Memory B cell (primary cell): ENCODE results near the gene GYS2.
A peak's percentile ranks its signal among the peaks of the same experiment; 100 is the strongest.

Experiments used
- ATAC-seq: fragments of 150-1000 bp; cut with Tn5 transposase; 2 replicates; pipeline ENCODE4 v1.10.0; 2021; ENCODE audit warnings: low read depth, mild to moderate bottlenecking, moderate library complexity
- DNase-seq, 2 donors: peaks; one replicate each; pipeline ENCODE4 v3.0.0; 2022; ENCODE audit warnings: low spot score in 2 of 2
- H3K27ac Mint-ChIP-seq: one replicate; pipeline ENCODE4 v1.8.0; 2022; ENCODE audit warnings: mild to moderate bottlenecking, moderate library complexity, mixed read lengths
- H3K27me3 Mint-ChIP-seq: one replicate; pipeline ENCODE4 v1.8.0; 2022; ENCODE audit warnings: mixed read lengths
- H3K36me3 Mint-ChIP-seq: one replicate; pipeline ENCODE4 v1.8.0; 2022; ENCODE audit warnings: mild to moderate bottlenecking, mixed read lengths
- H3K4me1 Mint-ChIP-seq: one replicate; pipeline ENCODE4 v1.8.0; 2022; ENCODE audit warnings: mixed read lengths
- H3K4me3 Mint-ChIP-seq: one replicate; pipeline ENCODE4 v1.8.0; 2022; ENCODE audit warnings: mild to moderate bottlenecking, moderate library complexity, mixed read lengths
- H3K9me3 Mint-ChIP-seq: one replicate; pipeline ENCODE4 v1.8.0; 2022; ENCODE audit warnings: mixed read lengths

Gene GYS2

GRCh38 chr12:21527451-21528180 is 77.0 kb downstream of the GYS2 start:
- Mint-ChIP-seq H3K36me3 (no peaks in the 10 kb centered on the region), H3K27ac (no peak overlapping the region), H3K4me1 (peaks cover 5% of the 10 kb centered on the region), H3K4me3 (peak overlapping the region; percentile 78), H3K9me3 (peaks cover 9% of the 10 kb centered on the region), H3K27me3 (no peaks in the 10 kb centered on the region)
- ATAC-seq, result peak; percentile 89
- DNase-seq, result peak; percentile 49 to 56

DNA sequence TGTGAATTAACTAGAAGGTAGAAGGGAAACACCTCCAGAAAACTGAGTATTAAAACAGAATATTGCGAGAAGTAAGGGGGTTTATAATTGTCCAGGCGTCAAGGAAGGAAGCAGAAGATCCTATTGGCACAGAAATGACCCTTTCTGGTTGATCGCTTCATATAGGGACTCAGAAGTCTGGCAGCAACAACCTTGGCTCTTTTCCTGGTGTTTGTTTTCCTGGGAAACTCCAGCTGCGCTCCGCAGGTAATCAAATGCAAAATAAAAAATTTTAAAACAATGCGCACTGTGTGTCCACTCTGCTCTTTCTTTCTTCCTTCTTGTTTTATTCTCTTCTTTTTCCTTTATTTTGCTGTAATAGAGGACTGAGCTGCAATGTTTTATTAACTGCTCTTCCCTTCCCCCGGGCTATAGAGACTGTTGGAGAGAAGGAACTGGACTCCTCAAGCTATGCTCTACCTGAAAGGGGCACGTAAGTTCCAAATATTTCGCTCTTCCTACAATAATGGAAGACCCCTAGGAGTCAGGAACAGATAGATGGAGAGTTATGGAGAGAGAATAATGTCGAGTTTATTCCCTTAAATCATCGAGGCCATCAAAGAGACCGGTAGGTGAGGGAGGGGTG is 77.8 kb downstream of the GYS2 start:
- H3K4me1 Mint-ChIP-seq, result peaks cover 5% of the 10 kb centered on the region
- H3K36me3 Mint-ChIP-seq, result no peaks in the 10 kb centered on the region
- H3K27me3 Mint-ChIP-seq, result no peaks in the 10 kb centered on the region
- no peak for ATAC-seq
- DNase-seq, result no peak
- H3K9me3 Mint-ChIP-seq, result peaks cover 9% of the 10 kb centered on the region
- no peak overlapping the region for H3K27ac Mint-ChIP-seq
- H3K4me3 Mint-ChIP-seq, result peak overlapping the region; percentile 78

DNA sequence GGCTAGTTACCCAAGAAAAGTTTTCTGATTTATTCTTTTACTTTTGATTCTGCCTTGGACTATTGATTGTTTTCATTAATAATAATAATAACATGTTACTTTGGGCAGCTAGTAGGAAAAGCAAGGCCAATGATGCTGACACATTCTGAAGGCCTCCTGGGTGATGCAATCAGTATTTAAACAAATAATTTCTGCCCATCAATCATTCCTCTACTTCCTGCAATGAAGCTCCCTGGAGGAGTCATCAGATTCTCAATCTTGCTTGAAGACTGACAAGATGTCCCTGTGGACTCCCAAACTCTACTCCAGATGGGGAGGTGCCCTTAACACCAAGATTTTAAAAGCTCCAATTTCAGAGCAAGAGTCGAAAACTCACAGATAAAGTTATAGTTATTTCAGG is 78.6 kb downstream of the GYS2 start, which contains the start of gene SPX:
SPX (plus strand) TSS at position 244 of the 400 bp plus-strand sequence. CDS start 177 bp downstream, outside the sequence.
- peaks cover 5% of the 10 kb centered on the region for H3K4me1 Mint-ChIP-seq
- no peak for ATAC-seq
- no peak for DNase-seq
- no peaks in the 10 kb centered on the region for H3K27me3 Mint-ChIP-seq
- peaks cover 9% of the 10 kb centered on the region for H3K9me3 Mint-ChIP-seq
- H3K4me3 Mint-ChIP-seq, result peak within 1 kb of the TSS; percentile 78
- no peaks in the 10 kb centered on the region for H3K36me3 Mint-ChIP-seq
- no peak within 1 kb of the TSS for H3K27ac Mint-ChIP-seq

DNA sequence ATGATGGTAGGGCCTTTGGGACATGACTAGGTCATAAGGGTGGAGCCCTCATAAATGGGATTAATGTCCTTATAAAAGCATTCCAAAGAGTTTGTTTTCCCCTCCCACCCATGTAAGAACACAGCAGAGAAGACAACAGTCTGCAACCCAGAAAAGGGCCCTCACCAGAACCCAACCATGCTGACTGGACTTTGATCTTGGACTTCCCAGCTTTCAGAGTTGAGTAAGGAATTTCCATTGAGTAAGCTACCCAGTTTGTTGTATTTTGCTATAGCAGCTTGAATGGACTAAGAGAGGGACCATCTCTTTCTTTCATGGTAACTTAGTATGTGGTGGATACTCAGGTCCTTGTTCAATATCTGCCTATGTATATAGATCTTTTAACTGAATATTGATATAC is 81.5 kb downstream of the GYS2 start:
- H3K36me3 Mint-ChIP-seq, result peaks cover 5% of the 10 kb centered on the region
- ATAC-seq, result no peak
- H3K4me1 Mint-ChIP-seq, result peaks cover 2% of the 10 kb centered on the region
- H3K4me3 Mint-ChIP-seq, result no peak overlapping the region
- DNase-seq, result no peak
- peak overlapping the region; percentile 67 for H3K27ac Mint-ChIP-seq
- no peaks in the 10 kb centered on the region for H3K27me3 Mint-ChIP-seq
- peaks cover 9% of the 10 kb centered on the region for H3K9me3 Mint-ChIP-seq

DNA sequence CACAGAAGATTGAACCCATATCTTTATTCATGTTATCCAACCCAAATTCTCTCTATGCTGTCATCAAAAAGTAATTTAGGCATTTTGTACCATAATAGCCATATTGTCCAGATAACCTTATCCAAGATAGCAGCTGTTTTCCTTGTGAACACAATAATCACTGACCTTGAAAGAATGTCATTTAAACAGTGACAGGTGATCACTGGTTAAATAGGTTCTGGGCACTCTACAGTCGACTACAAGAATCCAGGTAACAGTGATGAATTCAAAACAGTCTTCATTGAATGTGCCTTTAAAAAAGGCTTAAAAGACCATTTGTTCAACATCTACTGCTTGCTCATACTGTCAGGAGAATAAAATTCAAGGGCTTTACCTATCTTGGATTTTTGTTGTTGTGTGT is 83.1 kb downstream of the GYS2 start:
- DNase-seq, result no peak
- no peak overlapping the region for H3K27ac Mint-ChIP-seq
- no peaks in the 10 kb centered on the region for H3K4me1 Mint-ChIP-seq
- H3K36me3 Mint-ChIP-seq, result peaks cover 7% of the 10 kb centered on the region
- peaks cover 9% of the 10 kb centered on the region for H3K9me3 Mint-ChIP-seq
- no peak for ATAC-seq
- no peaks in the 10 kb centered on the region for H3K27me3 Mint-ChIP-seq
- no peak overlapping the region for H3K4me3 Mint-ChIP-seq

DNA sequence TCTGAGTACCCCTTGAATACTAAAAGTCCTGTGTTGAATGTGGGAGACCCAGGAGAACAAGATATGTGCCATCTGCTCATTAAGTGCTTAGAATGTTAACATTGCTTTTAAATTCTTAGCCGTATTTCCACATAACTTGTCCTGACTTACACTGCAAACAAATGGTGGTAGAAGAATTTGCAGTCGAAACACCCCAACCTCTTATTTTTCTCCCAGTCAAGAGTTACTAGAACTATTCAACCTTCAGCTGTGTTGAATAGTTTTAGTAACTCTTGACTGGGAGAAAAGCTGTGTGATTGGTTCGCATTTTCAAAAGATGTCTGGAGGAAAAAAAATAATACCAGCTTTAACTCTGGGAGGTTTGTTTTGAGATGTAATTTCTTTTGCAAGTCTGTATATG is 86.2 kb downstream of the GYS2 start:
- Mint-ChIP-seq H3K27ac (no peak overlapping the region), H3K9me3 (no peaks in the 10 kb centered on the region), H3K4me1 (no peaks in the 10 kb centered on the region), H3K4me3 (no peak overlapping the region), H3K36me3 (peaks cover 7% of the 10 kb centered on the region), H3K27me3 (no peaks in the 10 kb centered on the region)
- ATAC-seq (no peak), DNase-seq (no peak)

- Mint-ChIP-seq H3K36me3 (peaks cover 9% of the 10 kb centered on the region), H3K4me3 (no peak overlapping the region), H3K27ac (no peak overlapping the region), H3K4me1 (no peaks in the 10 kb centered on the region), H3K9me3 (no peaks in the 10 kb centered on the region), H3K27me3 (no peaks in the 10 kb centered on the region)
- DNase-seq (no peak), ATAC-seq (no peak)
Measured at GRCh38 chr12:21516281-21516680, 88.4 kb downstream of the GYS2 start.

- H3K4me1 Mint-ChIP-seq, result peaks cover 9% of the 10 kb centered on the region
- ATAC-seq (peak; percentile 95), DNase-seq (peak in 1 of 2 donors; percentile 26)
- peak overlapping the region; percentile 93 for H3K27ac Mint-ChIP-seq
- peaks cover 16% of the 10 kb centered on the region for H3K36me3 Mint-ChIP-seq
- peak overlapping the region; percentile 72 for H3K4me3 Mint-ChIP-seq
- no peaks in the 10 kb centered on the region for H3K9me3 Mint-ChIP-seq
- no peaks in the 10 kb centered on the region for H3K27me3 Mint-ChIP-seq
Measured at GRCh38 chr12:21509768-21510167, 94.9 kb downstream of the GYS2 start.

GRCh38 chr12:21507849-21508248 is 96.8 kb downstream of the GYS2 start:
- DNase-seq (no peak), ATAC-seq (no peak)
- Mint-ChIP-seq H3K4me3 (no peak overlapping the region), H3K36me3 (peaks cover 14% of the 10 kb centered on the region), H3K27ac (no peak overlapping the region), H3K27me3 (no peaks in the 10 kb centered on the region), H3K9me3 (no peaks in the 10 kb centered on the region), H3K4me1 (peaks cover 16% of the 10 kb centered on the region)

- no peaks in the 10 kb centered on the region for H3K9me3 Mint-ChIP-seq
- peaks cover 14% of the 10 kb centered on the region for H3K36me3 Mint-ChIP-seq
- no peak overlapping the region for H3K27ac Mint-ChIP-seq
- H3K4me1 Mint-ChIP-seq, result peaks cover 20% of the 10 kb centered on the region
- H3K27me3 Mint-ChIP-seq, result no peaks in the 10 kb centered on the region
- no peak for DNase-seq
- no peak for ATAC-seq
- no peak overlapping the region for H3K4me3 Mint-ChIP-seq
Measured at GRCh38 chr12:21505888-21506287, 98.8 kb downstream of the GYS2 start.

DNA sequence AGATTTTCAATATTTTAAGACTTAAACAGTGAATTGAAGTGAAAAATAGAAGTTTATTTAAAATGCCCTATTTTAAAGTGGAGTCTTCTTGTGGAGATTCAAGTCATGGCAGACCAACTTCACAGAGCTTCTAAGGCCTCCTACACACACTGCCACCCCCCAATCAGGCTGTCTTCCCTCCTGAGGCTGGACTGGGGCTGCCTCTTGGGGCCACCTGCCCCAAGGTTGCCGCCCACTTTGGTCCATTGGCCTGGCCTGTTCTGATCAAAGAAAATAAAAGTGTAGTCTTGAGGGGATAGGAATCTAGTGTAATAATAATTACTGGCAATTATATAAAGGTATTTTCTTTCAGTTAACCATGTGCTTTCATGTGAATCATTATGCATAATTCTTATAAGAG is 101.8 kb downstream of the GYS2 start:
- no peaks in the 10 kb centered on the region for H3K9me3 Mint-ChIP-seq
- ATAC-seq (no peak), DNase-seq (no peak)

DNA sequence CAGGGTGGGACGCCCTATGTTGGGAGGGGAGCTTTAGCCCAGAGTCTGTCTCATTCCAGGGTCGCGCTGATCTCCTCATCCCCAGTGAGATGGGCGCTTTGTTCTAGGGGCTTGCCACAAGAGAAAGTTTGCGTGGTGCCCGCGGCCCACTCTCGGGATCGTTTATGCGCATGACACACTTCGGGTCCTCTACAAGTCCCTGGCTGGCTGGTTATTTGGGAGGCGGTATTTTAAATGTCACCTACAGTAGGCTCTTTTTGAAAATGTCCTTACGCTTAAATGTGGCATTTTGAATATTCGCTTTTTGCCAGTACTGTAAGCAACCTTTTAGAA is 102.5 kb downstream of the GYS2 start:
- no peaks in the 10 kb centered on the region for H3K9me3 Mint-ChIP-seq
- DNase-seq, result no peak
- no peaks in the 10 kb centered on the region for H3K27me3 Mint-ChIP-seq
- no peak overlapping the region for H3K4me3 Mint-ChIP-seq
- no peak for ATAC-seq
- H3K36me3 Mint-ChIP-seq, result peaks cover 17% of the 10 kb centered on the region
- H3K4me1 Mint-ChIP-seq, result peaks cover 18% of the 10 kb centered on the region
- H3K27ac Mint-ChIP-seq, result no peak overlapping the region

More for the DNA sequence above, 101.8 kb downstream of the GYS2 start:
- H3K4me1 Mint-ChIP-seq, result peaks cover 18% of the 10 kb centered on the region
- no peaks in the 10 kb centered on the region for H3K27me3 Mint-ChIP-seq
- no peak overlapping the region for H3K4me3 Mint-ChIP-seq
- peaks cover 15% of the 10 kb centered on the region for H3K36me3 Mint-ChIP-seq
- H3K27ac Mint-ChIP-seq, result no peak overlapping the region

GRCh38 chr12:21501258-21502163 is 103.1 kb downstream of the GYS2 start, which contains the start of the genes GOLT1B and RECQL:
Gene GOLT1B, plus strand, starts transcription at chr12:21501789. Its CDS starts 135 bp downstream, at chr12:21501924.
Gene RECQL, minus strand, starts transcription at chr12:21501635. Its CDS starts 2,065 bp downstream, at chr12:21499570.
- no peaks in the 10 kb centered on the region for H3K27me3 Mint-ChIP-seq
- H3K9me3 Mint-ChIP-seq, result no peaks in the 10 kb centered on the region
- DNase-seq (peak; percentile 81 to 90), ATAC-seq (peak; percentile 97)
- no peak within 1 kb of the TSS for H3K27ac Mint-ChIP-seq
- peaks cover 17% of the 10 kb centered on the region for H3K36me3 Mint-ChIP-seq
- H3K4me3 Mint-ChIP-seq, result no peak within 1 kb of the TSS
- H3K4me1 Mint-ChIP-seq, result peaks cover 18% of the 10 kb centered on the region

- Mint-ChIP-seq H3K27me3 (no peaks in the 10 kb centered on the region), H3K4me3 (no peak overlapping the region), H3K27ac (no peak overlapping the region), H3K4me1 (peaks cover 20% of the 10 kb centered on the region), H3K36me3 (peaks cover 19% of the 10 kb centered on the region), H3K9me3 (no peaks in the 10 kb centered on the region)
- DNase-seq (no peak), ATAC-seq (peak; percentile 4)
Measured at GRCh38 chr12:21500786-21501257, 103.8 kb downstream of the GYS2 start.
